Midbrain (tissue), 1 donor: ENCODE results near the gene NHP2.
"Not testable (repeated sequence)": the region's sequence is repeated elsewhere in the genome, so short reads cannot be mapped to it uniquely, and the experiment has no call there.

Experiments
- DNase-seq: peaks from one replicate; lab custom pipeline; 2025; lab: John Stamatoyannopoulos, UW

Gene NHP2

DNA sequence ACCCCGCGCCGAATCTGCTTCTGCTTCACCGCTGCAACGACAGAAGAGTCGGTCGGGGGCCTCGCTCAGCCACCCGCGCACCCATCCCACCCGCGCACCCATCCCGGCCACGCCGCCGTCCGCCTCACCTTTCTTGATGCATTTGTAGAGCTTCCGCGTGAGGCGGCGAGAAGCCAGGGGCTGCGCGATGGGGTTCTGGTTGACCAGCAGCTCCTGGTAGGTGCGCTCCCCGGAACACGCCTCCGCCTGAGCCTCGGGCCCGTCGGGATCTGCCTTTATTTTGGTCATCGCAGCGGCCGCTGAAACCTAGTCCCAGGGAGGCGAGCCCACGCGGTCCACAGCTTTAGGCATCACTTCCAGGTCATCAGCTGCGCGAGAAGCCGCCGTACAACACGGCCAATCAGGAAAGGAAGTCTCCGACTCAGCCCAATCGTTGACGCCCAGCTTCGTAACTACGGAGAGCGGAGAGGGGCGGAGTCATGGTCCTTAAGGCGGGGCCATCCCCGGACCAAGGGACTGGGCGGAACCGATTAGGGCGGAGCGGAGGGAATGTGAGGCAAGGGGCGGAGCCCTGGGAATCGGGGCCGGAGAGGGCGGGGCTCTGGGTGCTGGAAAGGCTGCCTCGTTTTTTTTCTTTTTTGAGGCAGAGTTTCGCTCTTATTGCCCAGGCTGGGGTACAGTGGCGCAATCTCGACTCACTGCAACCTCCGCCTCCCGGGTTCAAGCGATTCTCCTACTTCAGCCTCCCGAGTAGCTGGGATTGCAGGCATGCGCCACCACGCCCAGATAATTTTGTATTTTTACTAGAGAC lies at the start of gene NHP2:
Gene NHP2, minus strand, starts transcription at position 356 of the 811 bp plus-strand sequence. Its CDS starts 68 bp downstream, at position 288.
- DNase-seq: peak; percentile 99

- DNase-seq: no peak
These were observed 48.9 kb upstream of the NHP2 start for GRCh38 chr5:178202541-178202940.

GRCh38 chr5:178201927-178202235 lies 48.2 kb upstream of the NHP2 start:
- no peak for DNase-seq

GRCh38 chr5:178201221-178201926 lies 47.7 kb upstream of the NHP2 start:
- DNase-seq: no peak

- no peak for DNase-seq
These were observed 46.1 kb upstream of the NHP2 start for GRCh38 chr5:178199581-178200434.

GRCh38 chr5:178198706-178199105 lies 45.0 kb upstream of the NHP2 start:
- DNase-seq: no peak

DNA sequence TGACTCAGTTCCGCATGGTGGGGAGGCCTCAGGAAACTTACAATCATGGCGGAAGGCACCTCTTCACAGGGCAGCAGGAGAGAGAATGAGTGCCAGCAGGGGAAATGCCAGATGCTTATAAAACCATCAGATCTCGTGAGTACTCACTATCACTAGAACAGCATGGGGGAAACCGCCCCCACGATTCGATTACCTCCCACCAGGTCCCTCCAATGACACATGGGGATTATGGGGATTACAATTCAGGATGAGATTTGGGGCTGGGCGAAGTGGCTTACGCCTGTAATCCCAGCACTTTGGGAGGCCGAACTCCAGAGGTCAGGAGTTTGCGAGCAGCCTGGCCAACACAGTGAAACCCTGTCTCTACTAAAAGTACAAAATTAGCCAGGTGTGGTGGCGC lies 44.5 kb upstream of the NHP2 start:
- not testable (repeated sequence) for DNase-seq

DNA sequence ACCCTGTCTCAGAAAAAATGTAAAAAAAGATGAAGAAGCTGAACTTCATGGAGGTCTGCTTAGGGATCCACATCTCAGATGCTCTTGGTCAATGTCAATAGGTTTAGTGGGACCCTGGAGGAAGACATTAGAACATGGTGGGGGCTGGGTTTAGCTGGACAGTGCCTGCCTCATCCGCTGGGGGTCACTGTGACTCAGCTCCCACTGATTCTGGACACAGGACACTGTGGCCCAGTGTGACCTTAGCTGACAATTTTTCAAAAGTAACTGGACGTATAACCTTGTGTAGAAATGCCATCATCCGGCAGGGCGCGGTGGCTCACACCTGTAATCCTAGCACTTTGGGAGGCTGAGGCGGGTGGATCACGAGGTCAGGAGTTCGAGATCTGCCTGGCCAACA lies 43.3 kb upstream of the NHP2 start:
- no peak for DNase-seq

- no peak for DNase-seq
These were observed 42.7 kb upstream of the NHP2 start for GRCh38 chr5:178196281-178196812.

DNA sequence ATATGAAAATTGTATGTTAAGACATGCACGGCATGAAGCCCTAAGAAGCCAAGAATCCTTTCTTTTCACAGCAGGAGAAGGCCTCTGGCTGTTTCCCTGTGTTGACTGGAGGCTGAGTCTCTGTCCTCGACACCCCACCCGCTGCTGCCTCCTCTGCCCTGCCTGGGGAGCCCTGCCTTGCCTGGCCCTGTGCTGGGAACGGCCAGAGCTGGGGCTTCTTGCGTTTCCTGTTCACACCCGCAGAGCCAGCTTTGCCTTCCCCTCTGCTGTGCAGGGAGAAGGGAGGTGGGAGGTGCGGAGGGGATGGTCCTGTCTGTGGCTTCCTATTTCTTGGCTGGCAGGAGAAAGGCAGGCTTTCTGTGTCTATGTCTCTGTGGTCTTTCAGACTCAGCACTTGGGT lies 40.3 kb upstream of the NHP2 start:
- no peak for DNase-seq

DNA sequence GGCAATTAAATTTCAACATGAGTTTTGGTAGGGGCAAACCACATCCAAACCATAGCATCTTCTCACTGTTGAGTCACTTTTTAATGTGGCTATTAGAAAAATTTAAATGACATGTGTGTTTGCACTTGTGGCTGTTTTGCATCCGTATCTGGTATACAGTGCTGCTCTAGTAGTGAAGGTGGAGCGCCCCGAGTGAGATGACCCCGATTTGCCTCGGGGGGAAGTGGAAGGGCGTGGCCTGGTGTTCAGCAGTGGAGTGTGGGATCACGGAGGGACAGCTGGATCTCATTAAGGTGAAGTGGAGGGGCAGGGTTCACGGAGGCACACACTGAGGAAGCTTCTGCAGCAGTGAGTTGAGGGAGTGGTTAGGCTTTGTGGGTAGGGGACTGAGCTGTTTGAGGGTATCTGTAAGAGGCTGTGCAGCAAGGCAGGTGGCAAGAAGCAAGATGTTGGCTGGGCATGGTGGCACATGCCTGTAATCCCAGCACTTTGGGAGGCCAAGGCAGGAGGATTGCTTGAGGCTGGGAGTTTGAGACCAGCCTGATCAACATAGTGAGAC lies 39.6 kb upstream of the NHP2 start:
- no peak for DNase-seq

DNA sequence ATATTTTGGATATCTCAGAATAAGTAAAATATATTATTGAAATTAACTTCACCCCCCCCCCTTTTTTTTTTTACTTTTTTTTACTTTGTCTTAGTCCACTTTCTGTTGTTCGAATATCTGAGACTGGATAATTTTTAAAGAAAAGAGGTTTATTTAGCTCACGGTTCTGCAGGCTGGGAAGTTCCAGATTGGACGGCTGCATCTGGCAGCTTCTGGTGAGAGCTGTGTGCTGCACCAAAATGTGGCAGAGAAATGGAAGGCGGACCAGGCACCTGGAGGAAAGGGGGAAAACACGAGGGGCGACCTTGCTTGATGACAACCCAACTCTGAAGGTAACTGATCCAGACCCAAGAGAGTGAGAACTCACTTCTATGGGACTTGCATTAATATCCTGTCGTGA lies 39.1 kb upstream of the NHP2 start:
- no peak for DNase-seq

- DNase-seq: no peak
These were observed 38.6 kb upstream of the NHP2 start for GRCh38 chr5:178192244-178192643.

DNA sequence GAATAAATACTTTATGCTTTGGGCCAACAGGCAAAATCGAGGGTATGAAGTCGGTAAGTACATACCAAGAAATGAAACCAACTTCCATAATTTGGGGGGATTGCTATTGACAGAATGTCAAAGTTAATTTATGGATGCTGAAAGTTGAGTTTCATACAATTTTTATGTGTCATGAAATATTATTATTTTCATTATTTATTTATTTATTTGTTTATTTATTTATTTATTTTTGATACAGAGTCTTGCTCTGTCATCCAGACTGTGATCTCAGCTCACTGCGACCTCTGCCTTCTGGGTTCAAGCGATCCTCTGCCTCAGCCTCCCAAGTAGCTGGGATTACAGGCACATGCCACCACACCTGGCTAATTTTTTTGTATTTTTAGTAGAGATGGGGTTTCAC lies 38.0 kb upstream of the NHP2 start:
- no peak for DNase-seq

DNA sequence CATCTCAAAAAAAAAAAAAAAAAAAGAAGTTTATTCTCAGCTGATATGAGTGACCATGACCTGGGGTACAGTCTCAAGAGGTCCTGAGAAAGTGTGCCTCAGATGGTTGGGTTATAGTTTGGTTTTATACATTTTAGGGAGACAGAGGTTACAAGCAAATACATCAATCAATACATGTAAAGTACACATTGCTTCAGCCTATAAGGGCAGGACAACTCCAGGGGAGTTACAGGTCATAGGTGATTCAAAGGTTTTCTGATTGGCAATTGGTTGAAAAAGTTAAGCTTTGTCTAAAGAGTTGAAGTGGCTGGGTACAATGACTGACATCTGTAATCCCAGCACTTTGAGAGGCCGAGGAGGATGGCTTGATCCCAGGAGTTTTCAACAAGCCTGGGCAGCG lies 35.7 kb upstream of the NHP2 start:
- DNase-seq: no peak

DNA sequence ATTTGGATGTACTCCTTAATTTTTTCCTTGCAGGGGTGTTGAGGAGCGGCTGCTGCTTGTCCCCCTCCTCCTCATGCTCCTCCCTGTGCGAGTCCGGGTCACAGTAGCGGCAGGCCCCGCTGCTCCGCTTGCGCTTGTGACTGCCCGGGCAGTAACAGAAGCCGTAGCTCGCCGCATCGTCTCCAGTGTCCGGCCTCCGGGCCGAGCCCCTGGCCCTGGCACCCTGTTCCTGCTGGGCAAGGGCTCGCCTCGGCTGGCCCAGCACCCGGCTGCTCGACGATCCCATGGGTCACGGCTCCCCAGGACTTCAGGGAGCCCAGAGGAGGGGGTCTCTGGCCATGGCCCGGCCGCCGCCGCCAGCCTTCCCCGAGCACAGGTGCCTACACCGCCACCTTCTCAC lies 33.3 kb upstream of the NHP2 start, which contains the start of gene GMCL2:
Gene GMCL2, minus strand, starts transcription at position 358 of the 400 bp plus-strand sequence. Its CDS starts 72 bp downstream, at position 286.
- DNase-seq: no peak

- no peak for DNase-seq
These were observed 32.7 kb upstream of the NHP2 start for GRCh38 chr5:178186427-178186826.

GRCh38 chr5:178182158-178182876 lies 28.6 kb upstream of the NHP2 start:
- DNase-seq: no peak

DNA sequence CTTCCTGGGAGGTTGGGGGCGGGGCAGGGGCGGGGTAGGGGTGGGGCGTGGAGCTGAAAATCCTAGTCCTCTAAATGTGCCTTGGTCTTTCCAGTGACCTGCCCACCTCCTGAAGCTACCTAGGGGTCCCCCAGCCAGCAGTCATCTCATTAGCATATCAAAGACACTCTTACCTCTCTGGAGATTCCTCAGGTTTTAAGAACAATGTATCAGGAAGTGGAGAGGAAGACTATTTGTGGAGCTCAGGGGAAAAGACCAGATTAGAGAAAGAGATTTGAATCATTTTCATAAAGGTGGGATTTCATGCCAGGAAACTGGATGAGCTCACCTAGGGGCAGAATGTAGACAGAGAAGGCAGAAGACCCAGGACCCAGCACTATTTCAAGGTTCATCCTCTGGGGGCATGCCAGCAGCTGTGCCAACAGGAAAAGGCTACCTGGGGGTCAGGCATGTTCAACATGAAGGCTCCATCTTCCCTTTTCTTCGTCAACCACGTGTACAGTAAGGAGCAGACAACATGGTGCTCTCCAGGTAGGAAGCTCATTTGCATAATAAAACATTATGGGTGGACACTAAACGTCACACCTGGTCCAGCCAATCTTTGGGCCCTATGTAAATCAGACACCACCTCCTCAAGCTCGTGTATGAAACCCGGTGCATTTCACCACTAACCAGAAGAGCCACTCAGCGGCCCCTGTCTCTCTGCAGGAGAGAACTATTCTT lies 26.6 kb upstream of the NHP2 start:
- no peak for DNase-seq

- no peak for DNase-seq
These were observed 23.9 kb upstream of the NHP2 start for GRCh38 chr5:178177569-178177968.

DNA sequence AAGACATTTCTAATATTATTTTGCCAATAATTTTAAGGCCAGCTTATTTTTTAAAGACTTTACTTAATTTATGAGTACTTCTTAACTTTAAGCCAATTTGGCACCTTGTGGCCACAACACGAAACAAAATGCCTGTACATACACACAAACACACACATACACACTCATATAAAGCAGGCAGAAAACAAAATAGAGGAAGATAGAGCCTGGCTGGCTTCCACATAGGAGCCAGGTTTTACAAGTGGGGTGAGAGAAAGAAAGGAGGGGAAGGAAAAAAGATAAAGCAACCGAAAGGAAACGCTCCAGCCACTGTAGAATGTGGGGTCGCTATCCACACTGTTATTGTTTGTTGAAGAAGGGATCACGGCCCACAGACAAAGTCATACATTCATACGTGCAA lies 23.1 kb upstream of the NHP2 start:
- no peak for DNase-seq
